Heart right ventricle (tissue), 16 donors: ENCODE data around the gene MAGI3. TPM values are rescaled to one million over a fixed set of nuclear protein-coding genes. Genes with fewer than 3 reads are reported as not detected.
"Not testable (repeated sequence)": the region's sequence is repeated elsewhere in the genome, so short reads cannot be mapped to it uniquely, and the experiment has no call there.

Experiments used
- ATAC-seq, 8 donors: fragments of 200-7000 bp; cut with Tn5 transposase; one replicate each; pipeline ENCODE4 v1.9.1; 2020; ENCODE audit warnings: mild to moderate bottlenecking in 8 of 8, moderate library complexity in 8 of 8, moderate number of reproducible peaks in 1 of 8
- DNase-seq, 2 donors: peaks; one replicate each; pipeline ENCODE4 v3.0.0-alpha.2; 2020
- H3K27ac ChIP-seq, 10 donors: fragments of 200-600 bp; sonication (generic) in 2 of 10; one replicate each; pipeline versions ENCODE4 v1.5.0 to v1.8.0; 2020 to 2022; ENCODE audit warnings: mild to moderate bottlenecking in 3 of 10
- H3K27me3 ChIP-seq, 7 donors: fragments of 200-600 bp; one replicate each; pipeline ENCODE4 v1.8.0; 2021 to 2022; ENCODE audit warnings: mild to moderate bottlenecking in 2 of 7
- H3K36me3 ChIP-seq, 9 donors: fragments of 200-600 bp; sonication (generic) in 1 of 9; one replicate each; pipeline versions ENCODE4 v1.5.0 to v1.8.0; 2020 to 2022; ENCODE audit warnings: mild to moderate bottlenecking in 2 of 9
- H3K4me1 ChIP-seq, 9 donors: fragments of 200-600 bp; sonication (generic) in 1 of 9; one replicate each; pipeline versions ENCODE4 v1.5.0 to v1.8.0; 2020 to 2022; ENCODE audit warnings: mild to moderate bottlenecking in 4 of 9
- H3K4me3 ChIP-seq, 10 donors: fragments of 200-600 bp; sonication (generic) in 2 of 10; one replicate each; pipeline versions ENCODE4 v1.5.0 to v1.8.0; 2020 to 2022; ENCODE audit warnings: mild to moderate bottlenecking in 7 of 10, moderate library complexity in 2 of 10
- H3K9me3 ChIP-seq, 11 donors: fragments of 200-600 bp in 10 of 11; sonication (generic) in 2 of 11; one replicate each; pipeline versions ENCODE4 v1.5.0 to v1.8.0; 2013 to 2022; ENCODE audit warnings: mild to moderate bottlenecking in 2 of 11, control low read depth in 1 of 11, moderate library complexity in 1 of 11
- WGBS, 2 donors: extraction: QIAGEN DNeasy Blood & Tissue Kit; methylation state at CpG; one replicate each; pipeline ENCODE4 v1.1.7; 2013; ENCODE audit warnings: inconsistent platforms in 1 of 2; 5-methylcytosine and 5-hydroxymethylcytosine counted together
- intact Hi-C, 10 donors: fragments of 100-400 bp; cut with DNase I; formaldehyde crosslinking; loops; one replicate each; pipeline versions ENCODE4 v1.11.1 to v1.14.2; 2022
- polyA plus RNA-seq, 2 donors: library from polyadenylated mRNA; stranded (reverse); fragments of 200-250 nt; gene quantifications; one replicate each; pipeline ENCODE4 v1.2.3, GENCODE V29; 2013
- total RNA-seq, 10 donors: library from RNA; stranded (reverse); fragmentation: NEBNext Ultra II Directional in 3 of 10; extraction: Animal tissue kit (Norgen Biotek cat#: 25700) in 3 of 10; gene quantifications; one replicate each; pipeline versions ENCODE4 v1.2.1 to v1.2.4, GENCODE V29; 2021 to 2023
- TF ChIP-seq, protein P1 (sequence below), 9 donors: fragments of 200-600 bp; sonication (generic) in 2 of 9; IDR thresholded peaks; one replicate each; pipeline versions ENCODE4 v1.5.0 to v1.8.0; 2021 to 2022; ENCODE audit warnings: antibody characterized with exemption in 9 of 9, mild to moderate bottlenecking in 5 of 9, moderate library complexity in 1 of 9
- donor health status: Arrhythmogenic right ventricular cardiomyopathy.
- donor health status: ischemic (EF 13 %, LVEDD 7.1; RV severe dilation, severe dysfunction).
- donor health status: healthy with polysubstance abuse.
- donor health status: DM: no; HTN: yes; CAD: no.
- donor health status: DM: no; HTN: no; CAD: no.
- donor health status: ischemic (EF 25% LVEDD 6.9; RV normal size, moderate dysfunction).
- donor health status: ischemic (EF 25% LVEDD 5.7; RV mildly dilated, moderate dysfunction).
- donor health status: healthy.
- donor health status: DM: yes; HTN: yes; CAD: no.
- donor health status: Ischemic cardiomyopathy.
- donor health status: ischemic (EF 35%, LVEDD 5.7; RV mildly dilated, moderate dysfunction).
- donor health status: nonischemic (EF 11% LVEDD 7.7; RV severe dilation, severe dysfunction).
- donor health status: DM: yes; HTN: yes; CAD: no.
- donor health status: PGD.
- donor health status: ischemic (EF 29% LVEDD 5.4; RV normal size, mild dysfunction).
- donor health status: nonischemic (EF 23%, LVEDD 6.1; RV moderate dilation, normal function).

The MAGI3 gene
- total and polyA plus RNA-seq, 12 donors = 2.2 to 9.4 (median 7.5) TPM

DNA sequence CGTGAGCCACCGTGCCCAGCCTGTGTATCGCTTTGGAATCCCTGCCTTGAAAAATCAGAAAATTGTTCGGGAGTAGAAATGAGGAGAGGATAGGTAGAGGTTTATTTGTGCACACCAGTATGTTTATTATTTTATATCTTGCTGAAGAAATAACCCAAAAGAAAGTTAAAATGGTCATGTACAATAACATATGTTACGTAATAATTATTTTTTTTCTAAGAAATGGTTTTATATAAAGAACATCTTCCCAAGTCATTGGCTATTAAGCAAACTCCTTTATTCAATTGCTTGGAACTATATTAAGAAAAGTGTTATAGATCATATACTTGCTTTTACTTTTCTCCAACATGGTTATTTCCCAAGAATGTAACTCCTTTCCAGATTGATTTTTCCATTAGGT, 197.2 kb downstream of the MAGI3 start:
- no peaks in the 10 kb centered on the region for H3K27me3 ChIP-seq
- DNase-seq = no peak
- intact Hi-C loops = no loop called here

DNA sequence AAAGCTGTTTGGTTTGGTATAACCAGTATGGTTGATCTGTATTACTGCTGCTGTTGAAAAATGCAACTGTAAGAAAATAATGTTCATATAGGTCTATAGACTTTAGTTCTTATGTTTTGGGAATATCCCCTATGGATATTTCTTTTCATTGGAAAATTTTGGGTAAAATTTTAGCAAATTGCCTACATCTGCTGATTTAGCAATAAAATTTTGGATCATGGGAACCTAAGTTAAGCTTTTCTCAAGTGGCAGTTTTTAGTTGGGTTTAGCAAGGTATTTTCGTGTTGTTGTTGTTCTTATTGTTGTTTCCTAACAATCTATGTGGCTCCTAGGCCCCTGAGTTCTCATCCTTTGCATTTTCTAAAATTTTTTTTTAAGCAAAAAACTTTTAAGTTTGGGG, 201.9 kb downstream of the MAGI3 start:
- WGBS, 2 donors = 93 to 95% methylated on average over 1 of the region's 1 CpG
- Histone ChIP-seq H3K27ac (no peak overlapping the region), H3K27me3 (no peaks in the 10 kb centered on the region), H3K4me3 (no peak overlapping the region), H3K36me3 (peaks cover 0 to 51% (median 23%) of the 10 kb centered on the region in 9 donors), H3K9me3 (peaks cover 0 to 12% (median 5%) of the 10 kb centered on the region in 11 donors), H3K4me1 (no peaks in the 10 kb centered on the region)
- TF ChIP-seq, protein P1, sequence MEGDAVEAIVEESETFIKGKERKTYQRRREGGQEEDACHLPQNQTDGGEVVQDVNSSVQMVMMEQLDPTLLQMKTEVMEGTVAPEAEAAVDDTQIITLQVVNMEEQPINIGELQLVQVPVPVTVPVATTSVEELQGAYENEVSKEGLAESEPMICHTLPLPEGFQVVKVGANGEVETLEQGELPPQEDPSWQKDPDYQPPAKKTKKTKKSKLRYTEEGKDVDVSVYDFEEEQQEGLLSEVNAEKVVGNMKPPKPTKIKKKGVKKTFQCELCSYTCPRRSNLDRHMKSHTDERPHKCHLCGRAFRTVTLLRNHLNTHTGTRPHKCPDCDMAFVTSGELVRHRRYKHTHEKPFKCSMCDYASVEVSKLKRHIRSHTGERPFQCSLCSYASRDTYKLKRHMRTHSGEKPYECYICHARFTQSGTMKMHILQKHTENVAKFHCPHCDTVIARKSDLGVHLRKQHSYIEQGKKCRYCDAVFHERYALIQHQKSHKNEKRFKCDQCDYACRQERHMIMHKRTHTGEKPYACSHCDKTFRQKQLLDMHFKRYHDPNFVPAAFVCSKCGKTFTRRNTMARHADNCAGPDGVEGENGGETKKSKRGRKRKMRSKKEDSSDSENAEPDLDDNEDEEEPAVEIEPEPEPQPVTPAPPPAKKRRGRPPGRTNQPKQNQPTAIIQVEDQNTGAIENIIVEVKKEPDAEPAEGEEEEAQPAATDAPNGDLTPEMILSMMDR (IDR thresholded peaks at IDR 0.05) = no peak
- intact Hi-C loops = no loop called here
- ATAC-seq = no peak
- no peak for DNase-seq

More for the DNA sequence above, 197.2 kb downstream of the MAGI3 start:
- TF ChIP-seq, protein P1 (IDR thresholded peaks at IDR 0.05) = no peak
- Histone ChIP-seq H3K9me3 (no peaks in the 10 kb centered on the region), H3K4me1 (no peaks in the 10 kb centered on the region), H3K36me3 (peaks cover 0 to 37% (median 0%) of the 10 kb centered on the region in 9 donors), H3K4me3 (no peak overlapping the region), H3K27ac (no peak overlapping the region)
- ATAC-seq = no peak
- 78 to 79% methylated on average over 5 of the region's 5 CpGs for WGBS, 2 donors

DNA sequence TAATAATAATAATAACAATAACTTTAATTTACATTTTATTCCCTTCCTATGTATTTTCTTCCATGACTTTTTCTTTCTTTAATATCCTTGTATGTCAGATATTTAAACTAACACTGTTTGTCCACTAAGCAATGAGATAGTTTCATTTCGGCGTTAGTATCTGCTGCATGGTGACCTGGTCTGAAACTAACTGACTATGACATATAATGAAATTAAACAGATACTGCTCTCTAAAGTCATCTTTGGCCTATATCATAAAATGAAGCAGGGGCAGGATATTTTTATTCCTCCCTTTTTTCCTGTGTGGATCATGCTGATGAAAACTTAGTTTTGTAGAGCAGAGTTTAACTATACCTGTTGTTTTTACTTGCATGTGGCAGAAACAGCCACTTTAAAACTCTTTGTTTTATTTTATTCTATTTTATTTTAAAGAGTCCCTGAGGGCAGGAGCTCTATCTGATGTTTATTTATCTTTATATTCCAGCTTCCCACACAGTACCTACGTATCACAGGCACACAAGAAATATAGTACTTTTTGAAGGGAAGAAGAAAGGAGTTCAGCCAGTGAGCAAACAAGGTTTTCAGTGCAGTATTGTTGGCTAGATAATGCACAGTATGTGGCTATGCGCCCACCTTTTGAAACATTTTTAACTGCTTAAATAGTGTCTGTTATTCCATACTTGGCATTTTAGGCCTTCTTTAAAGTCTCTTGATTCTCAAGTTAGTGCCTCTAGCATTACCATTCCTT, 203.4 kb downstream of the MAGI3 start:
- Histone ChIP-seq H3K27ac (no peak overlapping the region), H3K27me3 (no peaks in the 10 kb centered on the region), H3K9me3 (peaks cover 0 to 25% (median 12%) of the 10 kb centered on the region in 11 donors), H3K4me3 (no peak overlapping the region), H3K36me3 (peaks cover 0 to 52% (median 31%) of the 10 kb centered on the region in 9 donors), H3K4me1 (no peaks in the 10 kb centered on the region)
- intact Hi-C loops = no loop called here
- no peak for ATAC-seq
- TF ChIP-seq, protein P1 (IDR thresholded peaks at IDR 0.05) = no peak
- WGBS, 2 donors = 62 to 78% methylated on average over 4 of the region's 4 CpGs
- DNase-seq = no peak

DNA sequence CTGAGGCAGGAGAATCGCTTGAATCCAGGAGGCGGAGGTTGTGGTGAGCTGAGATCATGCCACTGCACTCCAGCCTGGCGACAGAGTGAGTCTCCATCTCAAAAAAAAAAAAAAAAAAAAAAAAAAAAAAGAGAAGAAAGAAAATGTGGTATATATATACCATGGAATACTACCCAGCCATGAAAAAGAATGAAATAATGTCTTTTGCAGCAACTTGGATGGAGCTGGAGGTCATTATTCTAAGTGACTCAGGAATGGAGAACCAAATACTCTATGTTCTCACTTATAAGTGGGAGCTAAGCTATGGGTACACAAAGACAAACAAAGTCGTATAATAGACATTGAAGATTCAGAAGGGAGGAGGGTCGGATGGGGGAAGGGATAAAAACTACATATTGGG, 214.2 kb downstream of the MAGI3 start:
- DNase-seq, H3K27me3 ChIP-seq, ATAC-seq, H3K4me1 ChIP-seq, H3K36me3 ChIP-seq, intact Hi-C loops, H3K4me3 ChIP-seq, H3K27ac ChIP-seq: not testable (repeated sequence)
- WGBS, 2 donors = 99% methylated on average over 5 of the region's 5 CpGs
- peaks cover 0 to 12% (median 0%) of the 10 kb centered on the region in 11 donors for H3K9me3 ChIP-seq

DNA sequence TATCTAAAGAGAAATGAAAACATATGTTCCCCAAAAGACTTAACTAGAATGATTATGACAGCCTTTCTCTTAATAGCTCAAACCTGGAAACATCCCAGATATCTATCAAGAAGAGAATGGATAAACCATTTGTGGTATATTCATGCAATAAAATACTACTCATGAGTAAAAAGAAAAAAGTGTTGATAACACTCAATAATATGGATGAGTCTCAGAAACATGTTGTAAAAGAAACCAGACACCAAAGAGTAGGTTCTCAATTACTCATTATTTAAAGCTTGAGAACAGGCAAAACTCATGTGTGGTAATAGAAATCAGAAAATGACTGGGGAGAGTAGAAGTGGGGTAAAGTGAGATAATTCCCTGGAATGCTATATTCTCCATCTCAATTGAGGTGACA, 214.8 kb downstream of the MAGI3 start:
- TF ChIP-seq, protein P1 (IDR thresholded peaks at IDR 0.05) = no peak
- ATAC-seq (no peak), DNase-seq (no peak)
- Histone ChIP-seq H3K4me3 (no peak overlapping the region), H3K27me3 (no peaks in the 10 kb centered on the region), H3K4me1 (no peaks in the 10 kb centered on the region), H3K27ac (no peak overlapping the region), H3K36me3 (peaks cover 0 to 1% (median 0%) of the 10 kb centered on the region in 9 donors), H3K9me3 (peaks cover 0 to 12% (median 0%) of the 10 kb centered on the region in 11 donors)
- intact Hi-C loops = no loop called here
